Stimulated activated CD4-positive, alpha-beta T cell treated with anti-CD3 and anti-CD28 coated beads, Interleukin-12 subunit alpha, Interleukin-12 subunit beta, amount 100 ng/mL, for 4 hours (primary cell): Measurements from ENCODE around the gene CAMK2D.

Experiments
- DNase-seq: peaks from one replicate; pipeline ENCODE4 v3.0.0-alpha.2; 2020

The CAMK2D gene

GRCh38 chr4:113419631-113420030 lies 341.9 kb downstream of the CAMK2D start:
- no peak for DNase-seq

- DNase-seq: no peak
Observed at GRCh38 chr4:113411496-113411938, 350.0 kb downstream of the CAMK2D start.

- no peak for DNase-seq
Observed at GRCh38 chr4:113410686-113411085, 350.9 kb downstream of the CAMK2D start.

- no peak for DNase-seq
Observed at GRCh38 chr4:113409181-113409580, 352.4 kb downstream of the CAMK2D start.

- DNase-seq: no peak
Observed at GRCh38 chr4:113407409-113407808, 354.1 kb downstream of the CAMK2D start.

- no peak for DNase-seq
Observed at GRCh38 chr4:113406723-113407016, 354.9 kb downstream of the CAMK2D start.

- no peak for DNase-seq
Observed at GRCh38 chr4:113405874-113406722, 355.4 kb downstream of the CAMK2D start.

GRCh38 chr4:113404841-113405240 lies 356.7 kb downstream of the CAMK2D start:
- DNase-seq: no peak

- no peak for DNase-seq
Observed at GRCh38 chr4:113404167-113404571, 357.4 kb downstream of the CAMK2D start.
